GM12801 (cell line): ENCODE results near the gene SLC23A1.
A peak's percentile ranks its signal among the peaks of the same experiment; 100 is the strongest.

Source experiments
- TF ChIP-seq, protein P1 (sequence below): IDR thresholded peaks from one replicate; pipeline ENCODE4 v1.5.1; 2011; ENCODE audit warnings: control low read depth; ENCODE audit not compliant: insufficient read length; ENCODE audit errors: extremely low read depth

The SLC23A1 gene

GRCh38 chr5:139383275-139383992, at the start of gene SLC23A1:
SLC23A1 (minus strand) TSS chr5:139383297; CDS start chr5:139383253, 44 bp downstream.
- TF ChIP-seq, protein P1, sequence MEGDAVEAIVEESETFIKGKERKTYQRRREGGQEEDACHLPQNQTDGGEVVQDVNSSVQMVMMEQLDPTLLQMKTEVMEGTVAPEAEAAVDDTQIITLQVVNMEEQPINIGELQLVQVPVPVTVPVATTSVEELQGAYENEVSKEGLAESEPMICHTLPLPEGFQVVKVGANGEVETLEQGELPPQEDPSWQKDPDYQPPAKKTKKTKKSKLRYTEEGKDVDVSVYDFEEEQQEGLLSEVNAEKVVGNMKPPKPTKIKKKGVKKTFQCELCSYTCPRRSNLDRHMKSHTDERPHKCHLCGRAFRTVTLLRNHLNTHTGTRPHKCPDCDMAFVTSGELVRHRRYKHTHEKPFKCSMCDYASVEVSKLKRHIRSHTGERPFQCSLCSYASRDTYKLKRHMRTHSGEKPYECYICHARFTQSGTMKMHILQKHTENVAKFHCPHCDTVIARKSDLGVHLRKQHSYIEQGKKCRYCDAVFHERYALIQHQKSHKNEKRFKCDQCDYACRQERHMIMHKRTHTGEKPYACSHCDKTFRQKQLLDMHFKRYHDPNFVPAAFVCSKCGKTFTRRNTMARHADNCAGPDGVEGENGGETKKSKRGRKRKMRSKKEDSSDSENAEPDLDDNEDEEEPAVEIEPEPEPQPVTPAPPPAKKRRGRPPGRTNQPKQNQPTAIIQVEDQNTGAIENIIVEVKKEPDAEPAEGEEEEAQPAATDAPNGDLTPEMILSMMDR, result no peak

DNA sequence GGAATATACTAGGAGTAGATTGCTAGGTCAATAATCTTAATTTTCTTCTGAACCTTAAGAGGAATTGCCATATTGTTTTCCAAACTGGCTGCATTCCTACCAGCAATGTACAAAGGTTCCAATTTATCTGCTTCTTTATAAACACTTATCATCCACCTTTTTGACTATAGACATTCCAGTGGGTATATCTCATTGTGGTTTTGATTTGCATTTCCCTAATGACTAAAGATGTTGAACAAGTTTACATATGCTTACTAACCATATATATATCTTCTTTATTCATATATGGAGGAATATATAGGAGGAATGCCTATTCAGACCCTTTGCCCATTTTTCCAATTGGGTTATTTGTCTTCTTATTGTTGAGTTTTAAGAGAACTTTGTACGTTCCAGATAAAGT, 48.6 kb upstream of the SLC23A1 start:
- TF ChIP-seq, protein P1, result no peak

- TF ChIP-seq, protein P1, result no peak
These were observed 46.9 kb upstream of the SLC23A1 start for GRCh38 chr5:139430015-139430414.

DNA sequence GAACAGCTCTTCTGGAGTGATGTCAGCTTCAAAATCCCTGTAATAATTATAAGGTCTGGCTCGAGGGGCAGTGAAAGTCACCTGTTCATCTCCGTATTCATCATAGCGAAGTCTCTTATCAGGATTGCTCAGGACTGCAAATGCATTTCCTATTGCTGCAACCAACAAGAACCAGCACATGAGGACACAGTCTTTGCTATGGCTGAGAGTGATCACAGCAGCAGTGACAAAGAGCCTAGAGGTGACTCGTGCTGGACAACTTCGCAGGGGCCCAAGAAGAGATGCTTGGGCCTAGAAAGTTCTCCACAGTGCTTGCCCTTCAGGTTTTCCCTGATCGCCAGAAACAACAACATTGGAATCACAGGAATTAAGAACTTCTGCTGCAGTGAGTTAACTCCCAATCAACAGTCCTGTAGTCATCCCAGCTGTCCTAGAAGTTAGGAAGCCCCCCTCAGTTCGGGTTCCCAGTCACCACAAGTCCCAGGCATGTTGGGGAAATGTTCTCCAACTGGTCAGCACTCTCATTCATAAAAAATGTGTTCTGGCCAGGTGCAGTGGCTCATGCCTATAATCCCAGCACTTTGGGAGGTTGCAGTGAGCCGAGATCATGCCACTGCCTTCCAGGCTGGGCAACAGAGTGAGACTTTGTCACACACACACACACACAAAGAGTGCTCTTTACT, 43.2 kb upstream of the SLC23A1 start:
- TF ChIP-seq, protein P1, result no peak

DNA sequence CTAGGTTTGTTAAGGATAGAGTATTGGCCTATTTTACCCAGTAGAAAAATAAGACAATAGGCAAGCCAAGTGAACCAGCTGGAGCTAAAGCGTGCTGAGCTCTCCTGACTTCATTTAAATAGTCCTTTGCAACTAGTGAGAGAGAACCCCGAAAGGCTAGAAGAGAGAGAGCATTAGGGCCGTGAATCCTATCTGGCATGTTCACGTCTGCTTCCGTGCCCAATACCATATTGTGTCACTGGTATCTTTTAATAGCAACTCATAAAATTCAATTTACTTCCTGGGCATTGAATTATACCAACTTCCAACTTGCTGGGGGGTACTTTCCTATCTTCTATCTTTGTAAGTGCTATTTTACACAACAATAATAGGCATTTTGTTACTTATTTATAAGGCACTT, 42.4 kb upstream of the SLC23A1 start:
- TF ChIP-seq, protein P1, result no peak

DNA sequence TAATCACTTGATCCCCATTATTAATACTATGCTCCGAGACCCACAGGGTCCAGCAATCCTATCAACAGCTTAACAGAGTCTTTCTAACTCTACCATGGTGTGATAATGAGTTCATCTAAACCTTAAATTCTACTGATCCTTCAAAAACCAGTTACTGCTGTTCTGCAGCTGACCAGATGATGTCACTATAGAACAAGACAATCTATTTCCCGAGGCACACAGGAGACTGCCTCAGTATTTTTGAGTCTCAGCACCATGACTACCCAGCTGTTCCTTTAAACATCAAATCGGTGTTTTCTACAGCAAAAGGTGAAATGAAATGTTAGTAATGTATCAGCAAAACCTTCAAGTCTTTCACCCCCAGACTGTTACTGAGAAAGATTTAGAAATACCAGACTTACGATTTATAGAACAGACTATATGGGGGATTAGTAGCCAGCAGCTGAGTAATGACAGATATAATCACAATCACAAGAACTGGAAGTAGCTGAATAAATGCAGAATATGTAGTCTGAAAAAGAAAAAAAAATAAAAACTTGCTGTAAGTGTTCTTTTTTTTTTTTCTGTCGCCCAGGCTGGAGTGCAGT, 39.3 kb upstream of the SLC23A1 start:
- TF ChIP-seq, protein P1, result peak; percentile 20
